HG03571 (cell line): Measurements from ENCODE around the gene PPM1N.
"Not testable (repeated sequence)": the region's sequence is repeated elsewhere in the genome, so short reads cannot be mapped to it uniquely, and the experiment has no call there.

ENCODE experiments used
- ATAC-seq: cut with Tn5 transposase; IDR thresholded peaks from one replicate; pipeline ENCODE4 v1.9.1; 2021; ENCODE audit not compliant: unreplicated experiment

PPM1N gene

GRCh38 chr19:45508417-45508860 is 10.2 kb downstream of the PPM1N start:
- ATAC-seq, result no peak

- no peak for ATAC-seq
These were observed 10.8 kb downstream of the PPM1N start for GRCh38 chr19:45508861-45509691.

- no peak for ATAC-seq
These were observed 11.4 kb downstream of the PPM1N start for GRCh38 chr19:45509692-45510015.

- ATAC-seq, result not testable (repeated sequence)
These were observed 12.1 kb downstream of the PPM1N start for GRCh38 chr19:45510352-45510751.

- ATAC-seq, result no peak
These were observed 12.8 kb downstream of the PPM1N start for GRCh38 chr19:45511074-45511473.

- ATAC-seq, result no peak
These were observed 14.7 kb downstream of the PPM1N start for GRCh38 chr19:45512881-45513483.

GRCh38 chr19:45514376-45515051 is 16.3 kb downstream of the PPM1N start:
- ATAC-seq, result no peak

- ATAC-seq, result no peak
These were observed 16.9 kb downstream of the PPM1N start for GRCh38 chr19:45515081-45515624.

- ATAC-seq, result no peak
These were observed 17.7 kb downstream of the PPM1N start for GRCh38 chr19:45515807-45516401.

GRCh38 chr19:45517238-45517637 is 19.0 kb downstream of the PPM1N start:
- ATAC-seq, result no peak

- ATAC-seq, result no peak
These were observed 19.6 kb downstream of the PPM1N start for GRCh38 chr19:45517641-45518468.

GRCh38 chr19:45518469-45518826 is 20.2 kb downstream of the PPM1N start:
- no peak for ATAC-seq

- no peak for ATAC-seq
These were observed 24.0 kb downstream of the PPM1N start for GRCh38 chr19:45522010-45522941.

- ATAC-seq, result peak; percentile 66
These were observed 25.5 kb downstream of the PPM1N start for GRCh38 chr19:45523642-45524256.

- ATAC-seq, result no peak
These were observed 26.4 kb downstream of the PPM1N start for GRCh38 chr19:45524575-45525129.

GRCh38 chr19:45526143-45526542 is 27.9 kb downstream of the PPM1N start:
- ATAC-seq, result no peak

- ATAC-seq, result no peak
These were observed 28.7 kb downstream of the PPM1N start for GRCh38 chr19:45526971-45527370.

- ATAC-seq, result no peak
These were observed 29.5 kb downstream of the PPM1N start for GRCh38 chr19:45527731-45528130.
